CD4-positive, alpha-beta memory T cell (primary cell): Measurements from ENCODE around the gene GAS6. TPM values are rescaled to one million over a fixed set of nuclear protein-coding genes. Genes with fewer than 3 reads are reported as not detected.

Experiments
- CTCF ChIA-PET: fragments of 350-600 bp; sonication (Branson Sonifier 250); formaldehyde crosslinking; loops from one replicate; lab custom pipeline; 2021; ENCODE audit warnings: inconsistent platforms; ENCODE audit not compliant: partially characterized antibody; lab: Charles Lee
- POLR2A ChIA-PET: fragments of 350-600 bp; sonication (Branson Sonifier 250); formaldehyde crosslinking; loops from one replicate; lab custom pipeline; 2021; ENCODE audit not compliant: partially characterized antibody; lab: Charles Lee
- DNase-seq, 5 donors: peaks; one replicate each; pipeline versions ENCODE4 v3.0.0 to v3.0.0-alpha.2; 2020 to 2022; ENCODE audit warnings: mixed read lengths in 1 of 5
- H3K27ac ChIP-seq: one replicate; pipeline ENCODE4 v1.7.0; 2013; ENCODE audit warnings: low read depth, low read length
- H3K27me3 ChIP-seq: 2 replicates; pipeline ENCODE4 v1.7.0; 2013; ENCODE audit warnings: mild to moderate bottlenecking, low read length, moderate library complexity; ENCODE audit not compliant: insufficient read depth
- H3K36me3 ChIP-seq: 2 replicates; pipeline ENCODE4 v1.7.0; 2013; ENCODE audit warnings: mild to moderate bottlenecking, low read length, moderate library complexity; ENCODE audit not compliant: insufficient read depth
- H3K4me1 ChIP-seq: 2 replicates; pipeline ENCODE4 v1.7.0; 2013; ENCODE audit warnings: mild to moderate bottlenecking, low read length, moderate library complexity; ENCODE audit not compliant: insufficient read depth
- H3K4me3 ChIP-seq, 2 donors: one replicate each; pipeline ENCODE4 v1.7.0; 2013; ENCODE audit warnings: low read length in 2 of 2, mild to moderate bottlenecking in 1 of 2
- H3K9me3 ChIP-seq, 2 donors: one replicate each; pipeline ENCODE4 v1.7.0; 2013; ENCODE audit warnings: low read length in 2 of 2, control low read depth in 1 of 2; ENCODE audit not compliant: control insufficient read depth in 1 of 2
- H3K27ac Mint-ChIP-seq, 7 donors: one replicate each; pipeline ENCODE4 v1.8.0; 2020 to 2021; ENCODE audit warnings: mixed read lengths in 7 of 7, mild to moderate bottlenecking in 6 of 7, inconsistent platforms in 3 of 7, moderate library complexity in 3 of 7
- H3K27me3 Mint-ChIP-seq, 2 donors: one replicate each; pipeline ENCODE4 v1.8.0; 2020 to 2021; ENCODE audit warnings: mixed read lengths in 2 of 2
- H3K36me3 Mint-ChIP-seq, 2 donors: one replicate each; pipeline ENCODE4 v1.8.0; 2020 to 2021; ENCODE audit warnings: mixed read lengths in 2 of 2, inconsistent platforms in 1 of 2, mild to moderate bottlenecking in 1 of 2
- H3K4me1 Mint-ChIP-seq, 4 donors: one replicate each; pipeline ENCODE4 v1.8.0; 2020 to 2021; ENCODE audit warnings: mixed read lengths in 4 of 4, mild to moderate bottlenecking in 1 of 4
- H3K4me3 Mint-ChIP-seq, 8 donors: one replicate each; pipeline ENCODE4 v1.8.0; 2020 to 2021; ENCODE audit warnings: mixed read lengths in 8 of 8, mild to moderate bottlenecking in 7 of 8, moderate library complexity in 6 of 8, inconsistent platforms in 3 of 8
- H3K9me3 Mint-ChIP-seq, 8 donors: one replicate each; pipeline ENCODE4 v1.8.0; 2020 to 2021; ENCODE audit warnings: mixed read lengths in 8 of 8, mild to moderate bottlenecking in 5 of 8, inconsistent platforms in 3 of 8, moderate library complexity in 1 of 8
- intact Hi-C: fragments of 100-400 bp; cut with micrococcal nuclease; formaldehyde crosslinking; loops from one replicate; pipeline ENCODE4 v1.15.1; 2023
- polyA plus RNA-seq, 2 donors: library from polyadenylated mRNA; unstranded; fragments of 300-500 nt; fragmentation: Illumina TruSeq; gene quantifications; one replicate each; pipeline ENCODE4 v1.2.3, GENCODE V29; 2021
- total RNA-seq, 2 experiments: library from RNA; stranded (reverse); gene quantifications; one replicate each; pipeline ENCODE4 v1.2.3, GENCODE V29; 2021

Gene GAS6
- total and polyA plus RNA-seq, 4 experiments from 2014 or later, result 0.39 to 17.2 (median 8.8) TPM

- POLR2A ChIA-PET, result no interaction called here
- Mint-ChIP-seq H3K27me3 (peaks cover 21 to 28% of the 10 kb centered on the region in 2 donors), H3K4me1 (peaks cover 6 to 24% (median 10%) of the 10 kb centered on the region in 4 donors), H3K36me3 (peaks cover 2 to 5% of the 10 kb centered on the region in 2 donors), H3K27ac (no peak overlapping the region), H3K4me3 (peak overlapping the region in 3 of 8 donors; percentile 24 to 68 (median 43)), H3K9me3 (peaks cover 0 to 2% (median 0%) of the 10 kb centered on the region in 8 donors)
- intact Hi-C loops, result no loop called here
- H3K9me3 ChIP-seq, result no peaks in the 10 kb centered on the region
- CTCF ChIA-PET, result no interaction called here
- H3K27me3 ChIP-seq, result peaks cover 15% of the 10 kb centered on the region
- H3K4me1 ChIP-seq, result peaks cover 12% of the 10 kb centered on the region
- H3K4me3 ChIP-seq, result no peak overlapping the region
- DNase-seq, result no peak
- H3K36me3 ChIP-seq, result no peaks in the 10 kb centered on the region
- no peak overlapping the region for H3K27ac ChIP-seq
These were observed 3.0 kb downstream of the GAS6 start for GRCh38 chr13:113860665-113861432.

DNA sequence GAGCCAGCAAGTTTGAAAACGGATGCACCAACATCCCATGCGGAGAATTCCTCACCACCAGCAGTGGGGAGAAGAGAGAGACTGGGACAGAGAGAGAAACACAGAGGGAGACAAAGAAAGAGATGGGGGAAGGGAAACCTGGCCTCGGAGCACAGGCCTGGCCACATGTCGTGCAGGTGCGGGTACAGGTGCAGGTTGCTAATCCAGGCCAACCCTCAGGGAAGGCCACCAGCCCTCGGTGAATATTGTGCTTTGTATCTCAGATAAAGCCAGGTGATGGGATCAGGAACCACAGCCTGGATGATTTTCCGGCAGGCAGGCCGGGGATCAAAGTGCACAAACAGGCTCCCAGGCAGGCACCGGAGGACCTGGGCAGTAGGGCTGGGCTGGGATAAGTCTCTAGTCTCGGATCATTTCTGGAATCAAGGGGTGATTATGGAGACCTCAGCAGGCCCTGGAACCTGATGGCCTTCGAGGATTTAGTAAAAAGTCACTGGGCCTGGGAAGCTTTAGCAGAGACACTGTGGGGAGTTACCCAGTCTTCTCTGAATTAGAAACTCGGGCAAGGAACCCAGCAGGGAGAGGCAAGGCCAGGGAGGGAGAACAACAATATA, 3.7 kb downstream of the GAS6 start:
- POLR2A ChIA-PET, result no interaction called here
- peaks cover 6 to 17% (median 10%) of the 10 kb centered on the region in 4 donors for H3K4me1 Mint-ChIP-seq
- H3K4me3 Mint-ChIP-seq, result peak overlapping the region in 3 of 8 donors; percentile 24 to 68 (median 43)

GRCh38 chr13:113859311-113860050, 4.4 kb downstream of the GAS6 start:
- intact Hi-C loops, result no loop called here
- Histone ChIP-seq H3K4me1 (peaks cover 16% of the 10 kb centered on the region), H3K9me3 (no peaks in the 10 kb centered on the region), H3K27ac (no peak overlapping the region), H3K36me3 (no peaks in the 10 kb centered on the region), H3K27me3 (peaks cover 11% of the 10 kb centered on the region), H3K4me3 (no peak overlapping the region)
- Mint-ChIP-seq H3K4me1 (peaks cover 11 to 20% (median 14%) of the 10 kb centered on the region in 4 donors), H3K27me3 (peaks cover 10 to 19% of the 10 kb centered on the region in 2 donors), H3K4me3 (no peak overlapping the region), H3K9me3 (peaks cover 0 to 2% (median 0%) of the 10 kb centered on the region in 8 donors), H3K36me3 (peaks cover 0 to 4% of the 10 kb centered on the region in 2 donors), H3K27ac (no peak overlapping the region)
- no peak for DNase-seq
- ChIA-PET POLR2A (no interaction called here), CTCF (no interaction called here)

More for the DNA sequence above, 3.7 kb downstream of the GAS6 start:
- Histone ChIP-seq H3K4me3 (no peak overlapping the region), H3K9me3 (no peaks in the 10 kb centered on the region), H3K27me3 (peaks cover 15% of the 10 kb centered on the region), H3K4me1 (peaks cover 12% of the 10 kb centered on the region), H3K27ac (no peak overlapping the region), H3K36me3 (no peaks in the 10 kb centered on the region)
- Mint-ChIP-seq H3K27ac (no peak overlapping the region), H3K27me3 (peaks cover 14 to 21% of the 10 kb centered on the region in 2 donors), H3K36me3 (peaks cover under 1 to 4% of the 10 kb centered on the region in 2 donors), H3K9me3 (peaks cover 0 to 2% (median 0%) of the 10 kb centered on the region in 8 donors)
- intact Hi-C loops, result no loop called here
- CTCF ChIA-PET, result no interaction called here
- no peak for DNase-seq

DNA sequence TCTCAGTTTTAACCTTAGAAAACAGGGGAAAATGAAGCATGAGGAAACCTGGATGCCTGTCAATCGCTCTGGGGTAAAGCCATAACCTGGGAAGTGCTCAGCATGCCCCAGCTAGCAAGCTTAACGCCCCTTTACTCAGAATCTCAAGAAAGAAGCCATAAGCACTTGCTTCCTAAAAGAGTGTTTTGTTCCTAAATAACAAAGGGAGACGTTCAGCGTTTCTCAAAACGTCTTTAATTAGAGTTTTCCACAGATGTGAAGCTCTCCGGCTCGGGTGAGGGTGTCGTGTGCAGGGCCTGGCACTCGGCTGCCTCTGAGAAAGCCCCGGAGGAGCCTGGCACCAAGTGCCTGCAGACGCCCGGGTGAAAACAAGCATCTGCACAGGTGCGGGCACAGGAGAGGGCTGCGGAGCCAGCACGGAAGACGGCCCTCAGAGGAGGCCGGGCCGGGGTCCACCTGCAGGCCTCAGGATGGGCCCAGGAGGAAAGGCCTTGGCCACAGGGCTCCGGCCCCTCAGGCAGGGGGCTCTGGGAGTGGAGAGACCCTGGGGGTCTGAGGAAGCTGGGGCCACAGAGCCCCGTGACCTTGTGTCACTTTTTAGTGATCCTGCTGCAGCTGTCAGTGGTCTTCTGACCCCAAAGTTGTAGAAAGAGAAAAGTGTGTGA, 6.2 kb downstream of the GAS6 start:
- Histone ChIP-seq H3K9me3 (no peaks in the 10 kb centered on the region), H3K27me3 (peaks cover 3% of the 10 kb centered on the region), H3K27ac (no peak overlapping the region), H3K4me3 (no peak overlapping the region), H3K4me1 (peaks cover 15% of the 10 kb centered on the region), H3K36me3 (no peaks in the 10 kb centered on the region)
- Mint-ChIP-seq H3K27ac (no peak overlapping the region), H3K4me3 (no peak overlapping the region), H3K36me3 (no peaks in the 10 kb centered on the region), H3K9me3 (peaks cover 0 to 2% (median 0%) of the 10 kb centered on the region in 8 donors), H3K4me1 (peaks cover 9 to 22% (median 16%) of the 10 kb centered on the region in 4 donors), H3K27me3 (peaks cover 4 to 14% of the 10 kb centered on the region in 2 donors)
- CTCF ChIA-PET, result interaction anchor here (1.4 kb wide), 1 partner anchor 17 kb away, joined by 3 read pairs; no protein-coding TSS in a partner anchor
- DNase-seq, result no peak
- POLR2A ChIA-PET, result no interaction called here
- intact Hi-C loops, result no loop called here

- H3K9me3 Mint-ChIP-seq, result peaks cover 0 to 2% (median 0%) of the 10 kb centered on the region in 8 donors
- no peak overlapping the region for H3K27ac ChIP-seq
- intact Hi-C loops, result no loop called here
- H3K4me3 Mint-ChIP-seq, result no peak overlapping the region
- H3K9me3 ChIP-seq, result no peaks in the 10 kb centered on the region
- no peaks in the 10 kb centered on the region for H3K36me3 Mint-ChIP-seq
- H3K27me3 Mint-ChIP-seq, result peaks cover 0 to 8% of the 10 kb centered on the region in 2 donors
- H3K36me3 ChIP-seq, result no peaks in the 10 kb centered on the region
- ChIA-PET CTCF (interaction anchor here (1.4 kb wide), 1 partner anchor 16 kb away, joined by 3 read pairs; no protein-coding TSS in a partner anchor), POLR2A (no interaction called here)
- no peaks in the 10 kb centered on the region for H3K27me3 ChIP-seq
- H3K4me1 ChIP-seq, result peaks cover 14% of the 10 kb centered on the region
- DNase-seq, result no peak
- peak overlapping the region in 1 of 7 donors; percentile 25 for H3K27ac Mint-ChIP-seq
- peaks cover 8 to 19% (median 13%) of the 10 kb centered on the region in 4 donors for H3K4me1 Mint-ChIP-seq
- H3K4me3 ChIP-seq, result no peak overlapping the region
These were observed 7.2 kb downstream of the GAS6 start for GRCh38 chr13:113856716-113857065.

DNA sequence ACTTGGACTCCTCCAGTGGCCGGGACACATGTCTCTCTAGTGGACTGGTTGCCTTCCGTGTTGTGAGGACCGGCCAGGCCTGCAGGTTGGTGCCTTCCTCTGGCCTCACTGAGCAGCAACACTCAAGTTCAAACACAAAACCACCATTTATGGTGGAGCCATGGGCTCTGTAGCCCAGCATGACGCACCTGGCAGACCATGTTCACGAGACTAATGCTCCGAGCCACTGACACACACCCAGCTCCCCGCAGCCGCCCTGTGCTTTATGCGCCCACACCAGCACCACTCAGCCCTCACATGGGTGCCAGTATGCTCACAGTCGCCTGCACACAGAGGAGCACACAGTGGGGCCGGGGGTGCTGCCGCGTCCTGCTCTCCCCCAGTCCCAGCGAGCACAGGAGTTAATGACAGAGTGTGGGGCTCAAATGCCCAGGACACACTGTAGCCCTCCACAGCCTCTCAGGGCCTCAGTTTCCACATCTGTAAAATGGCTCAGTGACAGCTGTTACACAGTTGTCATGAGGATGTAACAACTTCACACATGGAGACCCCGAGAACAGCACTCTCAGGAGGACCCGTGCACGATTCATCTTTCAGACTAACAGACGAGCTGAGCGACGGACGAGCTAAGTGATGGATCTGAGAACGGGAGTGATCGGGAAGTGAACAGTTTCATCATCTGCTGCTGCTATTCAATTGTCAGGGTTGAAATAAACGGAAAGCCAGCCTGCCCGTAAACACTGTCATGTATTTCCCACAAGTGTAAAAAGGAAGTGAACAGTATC, 7.8 kb downstream of the GAS6 start:
- Histone ChIP-seq H3K4me1 (peaks cover 14% of the 10 kb centered on the region), H3K27me3 (no peaks in the 10 kb centered on the region), H3K36me3 (no peaks in the 10 kb centered on the region), H3K27ac (no peak overlapping the region), H3K9me3 (no peaks in the 10 kb centered on the region), H3K4me3 (no peak overlapping the region)
- H3K36me3 Mint-ChIP-seq, result no peaks in the 10 kb centered on the region
- peaks cover 0 to 3% of the 10 kb centered on the region in 2 donors for H3K27me3 Mint-ChIP-seq
- peaks cover 8 to 19% (median 13%) of the 10 kb centered on the region in 4 donors for H3K4me1 Mint-ChIP-seq
- intact Hi-C loops, result no loop called here
- DNase-seq, result no peak
- POLR2A ChIA-PET, result interaction anchor here (2.2 kb wide), 1 partner anchor 10 kb away, joined by 13 read pairs; no protein-coding TSS in a partner anchor
- H3K4me3 Mint-ChIP-seq, result no peak overlapping the region
- H3K9me3 Mint-ChIP-seq, result peaks cover 0 to 2% (median 0%) of the 10 kb centered on the region in 8 donors
- CTCF ChIA-PET, result interaction anchor here (1.4 kb wide), 1 partner anchor 16 kb away, joined by 3 read pairs; no protein-coding TSS in a partner anchor
- no peak overlapping the region for H3K27ac Mint-ChIP-seq
